ENCODE data around the gene PHF21A.

The PHF21A gene

GRCh38 chr11:45933131-45933831 is 188.0 kb downstream of the PHF21A start:
- DNase-seq, result no peak

GRCh38 chr11:45932217-45932616 is 189.0 kb downstream of the PHF21A start:
- no peak for DNase-seq

GRCh38 chr11:45931739-45932138 is 189.5 kb downstream of the PHF21A start:
- no peak for DNase-seq

GRCh38 chr11:45930951-45931570 is 190.2 kb downstream of the PHF21A start:
- DNase-seq, result no peak

GRCh38 chr11:45930031-45930794 is 191.0 kb downstream of the PHF21A start:
- DNase-seq, result peak; percentile 77

- no peak for DNase-seq
These were observed 191.7 kb downstream of the PHF21A start for GRCh38 chr11:45929486-45930030.

GRCh38 chr11:45928535-45929215 is 192.6 kb downstream of the PHF21A start:
- DNase-seq, result no peak

- no peak for DNase-seq
These were observed 193.4 kb downstream of the PHF21A start for GRCh38 chr11:45927684-45928413.

GRCh38 chr11:45927332-45927683 is 193.9 kb downstream of the PHF21A start:
- DNase-seq, result no peak

GRCh38 chr11:45926536-45927331 is 194.5 kb downstream of the PHF21A start:
- DNase-seq, result no peak

- DNase-seq, result no peak
These were observed 195.3 kb downstream of the PHF21A start for GRCh38 chr11:45926001-45926401.

- DNase-seq, result no peak
These were observed 195.7 kb downstream of the PHF21A start for GRCh38 chr11:45925550-45925949.

GRCh38 chr11:45924927-45925326 is 196.3 kb downstream of the PHF21A start:
- DNase-seq, result no peak

GRCh38 chr11:45924036-45924915 is 197.0 kb downstream of the PHF21A start:
- no peak for DNase-seq

- peak; percentile 59 for DNase-seq
These were observed 198.7 kb downstream of the PHF21A start, which contains the start of gene LARGE2 for GRCh38 chr11:45922425-45923082. TSS of gene LARGE2 (plus strand) at chr11:45922656. CDS start at chr11:45922883, 227 bp downstream.

- peak; percentile 59 for DNase-seq
These were observed 199.5 kb downstream of the PHF21A start for GRCh38 chr11:45921561-45922424.

- DNase-seq, result no peak
These were observed 200.4 kb downstream of the PHF21A start for GRCh38 chr11:45920531-45921477.

All from NCI-H1436 (cell line).